ENCODE measurements around the gene OR6C4.
"Not testable (repeated sequence)": the region's sequence is repeated elsewhere in the genome, so short reads cannot be mapped to it uniquely, and the experiment has no call there.

The OR6C4 gene

GRCh38 chr12:55515696-55516095 lies 33.7 kb upstream of the OR6C4 start:
- Histone ChIP-seq H3K27me3 (ENCODE audit: insufficient read depth, poor library complexity, severe bottlenecking) (no peaks in the 10 kb centered on the region), H3K4me3 (replicated peaks; ENCODE audit: insufficient read depth, low read length) (no peak overlapping the region), H3K27ac (replicated peaks) (no peak overlapping the region)
- DNase-seq (ENCODE audit: low read depth in 1 of 2, low spot score in 1 of 2) = no peak
- TF ChIP-seq GABPA (IDR thresholded peaks at IDR 0.05; ENCODE audit: low read depth) (no peak), CTCF (IDR thresholded peaks at IDR 0.05; ENCODE audit: insufficient read depth, low read length) (peak; percentile 5), SPI1 (IDR thresholded peaks at IDR 0.05; ENCODE audit: borderline replicate concordance, low read depth) (no peak), REST (IDR thresholded peaks at IDR 0.05; ENCODE audit: insufficient replicate concordance, low read depth) (no peak), POLR2AphosphoS5 (IDR thresholded peaks at IDR 0.05; ENCODE audit: low read depth) (no peak)

- peak in 1 of 2 experiments; percentile 53 for DNase-seq (ENCODE audit: low read depth in 1 of 2, low spot score in 1 of 2)
- Histone ChIP-seq H3K4me3 (replicated peaks; ENCODE audit: insufficient read depth, low read length) (no peak overlapping the region), H3K27me3 (ENCODE audit: insufficient read depth, poor library complexity, severe bottlenecking) (no peaks in the 10 kb centered on the region), H3K27ac (replicated peaks) (no peak overlapping the region)
- TF ChIP-seq POLR2AphosphoS5 (IDR thresholded peaks at IDR 0.05; ENCODE audit: low read depth) (peak; percentile 59), REST (IDR thresholded peaks at IDR 0.05; ENCODE audit: insufficient replicate concordance, low read depth) (no peak)
These were observed 33.0 kb upstream of the OR6C4 start for GRCh38 chr12:55516391-55516790.

- H3K27ac ChIP-seq (replicated peaks) = peak overlapping the region; percentile 67
- peak in 1 of 2 experiments; percentile 5 for DNase-seq (ENCODE audit: low read depth in 1 of 2, low spot score in 1 of 2)
- not testable (repeated sequence) for H3K27me3 ChIP-seq (ENCODE audit: insufficient read depth, poor library complexity, severe bottlenecking); H3K4me3 ChIP-seq (replicated peaks; ENCODE audit: insufficient read depth, low read length)
- peak; percentile 54; the same call in 1 of the 2 replicates for TF ChIP-seq SPI1 (IDR thresholded peaks at IDR 0.05; ENCODE audit: borderline replicate concordance, low read depth)
These were observed 1.2 kb upstream of the OR6C4 start for GRCh38 chr12:55548235-55548634.

- peak; percentile 11 to 46 for DNase-seq (ENCODE audit: low read depth in 1 of 2, low spot score in 1 of 2)
- no peaks in the 10 kb centered on the region for H3K27me3 ChIP-seq (ENCODE audit: insufficient read depth, poor library complexity, severe bottlenecking)
- TF ChIP-seq GABPA (IDR thresholded peaks at IDR 0.05; ENCODE audit: low read depth) (no peak), SPI1 (IDR thresholded peaks at IDR 0.05; ENCODE audit: borderline replicate concordance, low read depth) (peak; percentile 85), CTCF (IDR thresholded peaks at IDR 0.05; ENCODE audit: insufficient read depth, low read length) (no peak), POLR2AphosphoS5 (IDR thresholded peaks at IDR 0.05; ENCODE audit: low read depth) (no peak)
- peak overlapping the region; percentile 67 for H3K27ac ChIP-seq (replicated peaks)
- no peak overlapping the region for H3K4me3 ChIP-seq (replicated peaks; ENCODE audit: insufficient read depth, low read length)
These were observed 646 bp upstream of the OR6C4 start for GRCh38 chr12:55548756-55549155.

GRCh38 chr12:55554296-55554695 lies 4.9 kb downstream of the OR6C4 start:
- Histone ChIP-seq H3K27ac (replicated peaks) (no peak overlapping the region), H3K4me3 (replicated peaks; ENCODE audit: insufficient read depth, low read length) (no peak overlapping the region), H3K27me3 (ENCODE audit: insufficient read depth, poor library complexity, severe bottlenecking) (no peaks in the 10 kb centered on the region)
- no peak for DNase-seq (ENCODE audit: low read depth in 1 of 2, low spot score in 1 of 2)
- no peak for TF ChIP-seq REST (IDR thresholded peaks at IDR 0.05; ENCODE audit: insufficient replicate concordance, low read depth)
- no peak for TF ChIP-seq CTCF (IDR thresholded peaks at IDR 0.05; ENCODE audit: insufficient read depth, low read length)
- no peak for TF ChIP-seq POLR2AphosphoS5 (IDR thresholded peaks at IDR 0.05; ENCODE audit: low read depth)
- no peak for TF ChIP-seq GABPA (IDR thresholded peaks at IDR 0.05; ENCODE audit: low read depth)
- TF ChIP-seq SPI1 (IDR thresholded peaks at IDR 0.05; ENCODE audit: borderline replicate concordance, low read depth) = no peak

- not testable (repeated sequence) for H3K4me3 ChIP-seq (replicated peaks; ENCODE audit: insufficient read depth, low read length); H3K27ac ChIP-seq (replicated peaks); H3K27me3 ChIP-seq (ENCODE audit: insufficient read depth, poor library complexity, severe bottlenecking); DNase-seq (ENCODE audit: low read depth in 1 of 2, low spot score in 1 of 2)
These were observed 20.7 kb downstream of the OR6C4 start for GRCh38 chr12:55570060-55570459.

All from HL-60 (cell line).